GM18511 (cell line): ENCODE data around the gene NMS.

Source experiments
- ATAC-seq: cut with Tn5 transposase; IDR thresholded peaks from one replicate; pipeline ENCODE4 v1.9.1; 2021; ENCODE audit warnings: mild to moderate bottlenecking, moderate library complexity; ENCODE audit not compliant: unreplicated experiment

NMS gene

DNA sequence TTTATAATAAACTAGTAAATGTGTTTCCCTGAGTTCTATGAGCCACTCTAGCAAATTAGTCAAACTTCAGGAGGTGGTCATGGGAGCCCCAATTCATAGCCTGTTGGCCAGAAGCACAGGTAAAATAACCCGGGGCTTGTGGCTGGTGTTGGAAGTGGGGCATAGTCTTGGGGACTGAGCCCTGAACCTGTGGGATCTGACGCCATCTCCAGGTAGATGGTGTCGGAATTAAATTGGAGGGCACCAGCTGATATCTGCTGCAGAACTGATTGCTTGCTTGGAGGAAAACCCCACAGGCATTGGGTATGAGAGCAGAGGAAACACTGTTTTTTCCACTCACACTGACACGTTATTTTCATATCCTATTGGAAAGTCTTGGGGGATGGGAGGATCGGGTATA is 14.1 kb downstream of the NMS start:
- ATAC-seq, result no peak

DNA sequence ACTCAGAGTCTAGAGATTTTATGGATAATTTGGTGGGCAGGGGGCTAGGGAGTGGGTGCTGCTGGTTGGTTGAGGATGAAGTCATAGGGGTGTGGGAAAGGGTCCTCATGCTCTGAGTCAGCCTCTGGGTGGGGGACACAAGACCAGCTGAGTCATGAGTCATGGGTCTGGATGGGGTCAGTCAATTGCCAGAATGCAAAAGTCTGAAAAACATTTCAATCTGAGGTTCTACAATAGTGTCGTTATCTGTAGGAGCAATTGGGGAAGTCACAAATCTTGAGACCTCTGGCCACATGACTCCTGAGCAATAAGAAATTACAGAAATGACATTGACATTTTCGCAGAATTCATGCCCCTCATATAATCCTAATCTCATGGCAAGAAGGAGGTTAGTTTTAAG is 15.1 kb downstream of the NMS start:
- ATAC-seq, result no peak

DNA sequence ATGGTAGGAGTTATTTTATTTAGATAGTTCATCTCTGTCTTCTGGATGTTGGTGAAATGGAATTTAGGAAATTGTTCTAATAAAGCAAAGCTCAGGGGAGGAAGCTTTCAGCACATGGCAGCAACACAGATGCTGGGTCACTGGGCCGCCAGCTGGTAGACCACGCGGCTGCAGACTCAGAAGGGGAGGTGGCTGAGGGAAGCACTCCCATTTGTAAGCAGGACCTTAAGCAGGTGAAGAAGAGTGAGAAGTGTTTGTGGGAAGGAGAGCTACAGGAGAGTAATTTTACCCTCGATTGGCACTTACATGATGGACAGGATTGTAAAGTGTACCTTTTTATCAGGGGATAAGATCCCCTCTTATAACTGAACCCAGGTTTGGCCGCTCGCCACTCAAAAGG is 24.4 kb downstream of the NMS start:
- no peak for ATAC-seq

DNA sequence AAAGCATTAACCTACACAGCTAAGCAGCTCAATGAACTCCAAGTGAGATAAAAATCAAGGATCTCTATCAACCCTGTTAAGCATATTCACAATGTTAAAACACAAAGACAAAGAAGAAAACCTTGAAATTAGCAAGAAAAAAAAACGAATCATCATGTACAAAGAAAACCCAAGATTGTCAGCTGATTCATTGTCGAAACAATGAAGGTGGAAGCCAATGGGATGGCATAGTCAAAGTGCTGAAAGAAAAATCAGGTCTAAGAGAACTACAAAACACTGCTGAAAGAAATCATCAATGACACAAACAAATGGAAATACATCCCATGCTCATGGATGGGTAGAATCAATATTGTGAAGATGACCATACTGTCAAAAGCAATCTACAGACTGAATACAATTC is 32.5 kb downstream of the NMS start:
- ATAC-seq, result no peak

DNA sequence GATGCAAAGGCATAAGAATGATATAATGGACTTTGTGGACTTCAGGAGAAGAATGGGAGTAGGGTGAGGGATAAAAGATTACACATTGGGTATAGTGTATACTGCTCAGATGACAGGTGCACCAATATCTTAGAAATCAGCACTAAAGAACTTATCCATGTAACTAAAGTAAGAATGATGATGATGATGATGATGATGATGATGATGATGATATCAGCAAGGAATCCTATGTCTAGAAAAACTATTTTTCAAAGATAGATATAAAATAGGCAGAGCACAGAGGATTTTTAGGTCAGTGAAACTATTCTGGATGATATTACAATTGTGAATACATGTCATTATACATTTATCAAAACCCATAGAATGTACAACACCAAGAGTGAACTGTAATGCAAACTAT is 34.3 kb downstream of the NMS start:
- no peak for ATAC-seq

DNA sequence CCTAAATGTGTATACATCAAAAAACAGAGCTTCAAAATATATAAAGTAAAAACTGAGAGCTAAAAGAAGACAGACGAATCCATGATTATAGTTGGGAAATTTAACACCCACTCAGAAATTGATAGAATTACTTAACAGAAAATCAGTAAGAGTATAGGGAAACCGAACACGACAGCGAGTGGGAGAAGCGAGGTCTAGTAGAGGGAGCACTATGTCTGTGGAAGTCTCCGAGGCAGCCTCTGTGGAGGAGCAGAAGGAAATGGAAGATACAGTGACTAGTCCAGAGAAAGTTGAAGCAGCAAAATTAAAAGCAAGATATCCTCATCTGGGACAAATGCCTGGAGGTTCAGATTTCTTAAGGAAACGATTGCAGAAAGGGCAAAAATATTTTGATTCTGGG is 38.8 kb downstream of the NMS start:
- no peak for ATAC-seq

DNA sequence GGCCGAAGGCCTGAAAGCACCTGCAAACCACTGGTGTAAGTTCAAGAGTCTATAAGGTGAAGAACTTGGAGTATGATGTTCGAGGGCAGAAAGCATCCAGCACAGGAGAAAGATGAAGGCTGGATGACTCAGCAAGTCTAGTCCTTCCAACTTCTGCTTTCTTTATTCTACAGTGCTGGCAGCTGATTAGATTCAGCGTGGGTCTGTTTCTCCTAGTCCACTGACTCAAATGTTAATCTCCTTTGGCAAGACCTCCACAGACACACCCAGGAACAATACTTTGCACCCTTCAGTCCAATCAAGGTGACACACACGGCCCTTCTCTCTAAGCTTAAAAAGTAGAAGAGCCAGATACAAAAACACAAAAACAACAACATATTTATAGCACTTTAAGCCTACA is 43.4 kb downstream of the NMS start:
- no peak for ATAC-seq

DNA sequence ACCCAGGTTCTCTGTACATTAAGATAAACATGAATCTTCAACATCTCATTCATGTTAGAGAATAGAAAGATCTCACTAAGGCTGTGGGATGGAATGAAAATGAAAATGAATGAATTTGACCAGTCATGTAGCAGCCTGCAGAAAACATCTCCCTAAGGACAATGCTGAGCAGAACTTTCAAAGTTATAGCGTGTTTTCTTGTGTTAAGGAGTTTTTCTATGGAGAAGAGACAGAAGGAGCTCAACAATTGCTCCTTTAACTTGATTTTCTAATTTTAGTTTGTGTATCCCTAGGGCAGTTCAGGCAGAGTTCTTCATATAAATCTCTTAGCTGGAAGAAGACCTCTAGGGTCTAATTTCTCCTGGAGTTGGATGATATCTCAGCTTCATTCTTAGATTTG is 47.3 kb downstream of the NMS start:
- ATAC-seq, result no peak

DNA sequence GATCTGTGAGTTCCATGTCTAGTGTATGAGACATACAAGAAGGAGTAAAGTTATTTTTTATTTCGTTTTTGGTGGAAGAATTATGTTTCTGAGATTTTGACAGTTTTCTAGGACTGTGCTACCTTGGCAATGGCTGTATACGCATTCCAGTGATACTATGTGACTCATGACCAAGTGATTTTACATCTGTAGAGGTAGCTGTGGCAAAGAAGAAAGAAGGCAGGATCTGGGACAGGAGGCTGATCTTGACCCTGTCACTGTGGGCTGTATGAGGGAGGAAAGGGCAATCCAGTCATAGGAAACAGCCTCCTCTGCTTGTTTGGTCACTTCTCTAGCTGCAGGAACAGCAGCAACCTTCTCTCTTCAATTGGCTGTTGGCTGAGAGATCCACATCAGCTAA is 48.5 kb downstream of the NMS start:
- no peak for ATAC-seq

DNA sequence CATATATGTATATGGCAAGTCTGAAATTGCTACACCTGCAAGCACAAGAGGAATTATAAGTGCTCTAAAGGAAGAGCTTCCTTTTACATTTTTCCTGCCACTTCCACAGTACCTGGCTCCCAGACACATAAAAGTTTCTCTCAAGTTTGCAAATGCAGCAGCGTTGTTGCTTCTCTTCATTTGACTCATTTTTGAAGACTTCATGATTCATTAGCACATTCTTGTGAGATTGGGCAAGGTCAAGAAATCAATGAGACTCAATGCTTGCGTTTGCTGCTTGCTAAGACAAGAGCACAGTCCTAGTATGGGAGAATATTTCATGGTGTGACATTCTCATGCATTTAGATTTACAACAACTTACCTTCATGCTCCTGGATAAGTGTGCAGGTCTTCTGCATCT is 49.9 kb downstream of the NMS start:
- ATAC-seq, result no peak

DNA sequence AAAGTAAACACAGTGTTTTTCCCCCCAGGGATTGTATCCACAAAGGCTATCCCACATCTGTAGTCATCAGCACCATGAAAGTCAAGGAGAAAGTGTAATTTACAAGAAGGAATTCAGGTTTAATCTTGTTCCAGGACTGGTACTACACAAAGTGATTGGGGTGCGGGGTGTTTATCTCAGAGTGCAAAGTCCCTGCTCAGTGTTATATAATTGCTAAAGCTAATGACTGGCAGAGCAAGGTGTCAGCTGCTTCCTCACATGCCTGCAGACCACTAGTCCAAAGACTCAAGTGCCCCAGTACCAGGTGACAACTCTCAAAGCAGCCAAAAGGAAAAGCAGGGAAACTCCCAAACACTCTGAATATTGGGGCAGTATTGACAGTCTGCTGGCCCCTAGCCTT is 52.1 kb downstream of the NMS start:
- no peak for ATAC-seq

DNA sequence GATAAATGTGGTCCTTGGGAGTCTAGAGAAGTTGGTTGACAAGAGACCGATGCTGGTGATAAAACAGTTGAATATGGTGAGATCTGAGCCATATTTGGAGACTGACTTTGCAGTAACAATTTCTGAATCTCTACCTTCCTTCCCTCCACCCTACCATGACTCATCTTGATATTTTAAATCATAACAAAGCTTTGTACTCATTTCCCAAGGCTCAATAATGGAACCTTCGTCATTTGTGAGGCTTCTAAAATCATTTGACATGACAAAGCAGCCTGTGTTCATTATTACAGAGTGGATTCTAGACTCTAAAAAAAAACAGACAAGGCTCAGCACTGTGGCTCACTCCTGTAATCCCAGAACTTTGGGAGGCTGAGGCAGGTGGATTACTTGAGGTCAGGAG is 54.0 kb downstream of the NMS start:
- no peak for ATAC-seq

DNA sequence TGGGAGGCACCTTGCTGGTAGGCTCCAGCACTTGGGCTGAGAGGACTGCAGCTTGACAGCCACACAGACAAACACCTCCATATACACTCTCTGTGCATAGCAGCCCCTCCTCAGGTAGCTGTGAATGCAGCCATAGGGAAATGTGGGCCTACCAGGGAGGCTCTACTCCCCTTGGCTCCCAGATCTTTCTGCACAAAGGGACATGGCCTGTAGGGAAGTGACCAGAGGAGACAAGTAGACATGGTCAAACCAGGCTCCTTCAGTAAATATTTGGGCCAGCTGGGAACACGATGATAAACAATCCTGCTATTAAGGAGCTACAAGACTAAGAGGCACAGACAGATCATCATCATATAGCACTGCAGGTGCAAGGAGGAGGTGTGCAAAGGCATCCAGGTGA is 56.6 kb downstream of the NMS start:
- no peak for ATAC-seq

DNA sequence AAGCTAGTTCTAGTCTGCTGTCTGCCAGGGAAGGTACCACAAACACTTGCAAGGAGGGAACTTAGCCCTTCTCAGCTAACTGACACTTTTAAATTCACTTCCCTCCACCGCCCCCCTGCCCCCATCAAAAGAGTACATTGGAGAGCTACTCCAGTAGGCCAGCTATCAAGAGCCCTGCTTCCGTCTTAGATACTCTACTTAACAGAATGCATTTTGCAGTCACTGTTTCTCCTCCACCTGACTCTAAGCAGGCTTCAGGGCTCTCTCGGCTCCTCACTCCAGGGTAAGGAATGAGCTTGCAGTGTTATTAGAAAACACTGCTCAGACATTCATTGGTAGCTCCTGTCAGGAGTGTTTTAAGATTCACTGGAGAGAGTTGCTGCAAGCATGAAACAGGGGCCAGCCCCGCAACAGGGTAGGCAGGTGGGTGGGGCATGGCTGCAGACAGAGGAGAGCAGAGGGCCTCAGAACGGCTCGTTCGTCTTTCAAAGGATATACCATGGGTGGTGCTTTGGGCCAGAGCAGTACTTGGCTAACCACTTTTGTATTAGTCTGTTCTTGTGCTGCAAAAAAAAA is 57.2 kb downstream of the NMS start:
- ATAC-seq, result no peak

DNA sequence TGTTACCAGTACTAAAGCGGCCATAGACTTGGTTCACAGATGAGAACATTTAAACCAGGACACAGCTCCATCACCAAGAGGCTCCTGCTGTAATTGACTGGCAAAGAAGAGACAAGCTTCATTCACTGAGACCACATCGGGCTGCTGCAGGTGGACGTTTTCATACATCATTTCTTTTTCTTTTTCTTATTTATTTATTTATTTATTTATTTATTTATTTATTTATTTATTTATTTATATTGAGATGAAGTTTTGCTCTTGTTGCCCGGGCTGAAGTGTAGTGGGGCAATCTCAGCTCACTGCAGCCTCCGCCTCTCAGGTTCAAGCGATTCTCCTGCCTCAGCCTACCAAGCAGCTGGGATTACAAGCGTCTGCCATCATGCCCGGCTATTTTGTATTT is 58.9 kb downstream of the NMS start:
- no peak for ATAC-seq

DNA sequence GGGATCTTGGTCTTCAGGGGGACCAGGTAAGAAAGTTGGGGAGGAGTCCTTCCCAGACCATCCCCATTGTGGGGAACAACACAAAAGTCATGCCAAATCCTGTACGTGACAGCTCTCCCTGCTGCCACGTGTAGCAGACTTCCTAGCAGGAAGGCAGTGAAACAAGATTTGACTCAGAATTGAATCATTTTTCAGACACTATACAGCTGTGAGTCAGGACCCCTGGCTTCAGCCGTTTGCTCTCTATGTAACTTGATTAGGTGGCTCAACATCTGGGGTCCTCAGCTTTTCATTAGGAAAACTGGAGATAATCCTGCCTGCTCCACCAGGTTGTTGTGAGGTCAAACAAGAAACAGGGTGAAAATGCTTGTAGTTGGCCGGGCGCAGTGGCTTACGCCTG is 59.6 kb downstream of the NMS start:
- ATAC-seq, result no peak
